B cell (primary cell): Measurements from ENCODE around the gene TSPAN5. TPM values are rescaled to one million over a fixed set of nuclear protein-coding genes. Genes with fewer than 3 reads are reported as not detected.

Source experiments
- ATAC-seq: fragments of 200-7000 bp; cut with Tn5 transposase; one replicate; pipeline ENCODE4 v1.10.0; 2021; ENCODE audit warnings: low read depth, mild to moderate bottlenecking, moderate number of reproducible peaks, moderate library complexity
- CTCF ChIA-PET: fragments of 350-600 bp; sonication (Branson Sonifier 250); formaldehyde crosslinking; loops from one replicate; lab custom pipeline; 2021; ENCODE audit warnings: antibody characterized with exemption, inconsistent platforms; lab: Charles Lee
- POLR2A ChIA-PET: fragments of 350-600 bp; sonication (Branson Sonifier 250); formaldehyde crosslinking; loops from one replicate; lab custom pipeline; 2021; ENCODE audit warnings: antibody characterized with exemption; lab: Charles Lee
- DNase-seq: peaks from one replicate; pipeline ENCODE4 v3.0.0; 2013
- H2AFZ ChIP-seq: 2 replicates; pipeline ENCODE4 v1.6.1; 2012; ENCODE audit warnings: mild to moderate bottlenecking, low read depth, low read length; ENCODE audit not compliant: insufficient read depth, poor library complexity, severe bottlenecking
- H3K27ac ChIP-seq, 2 donors: 1 replicate in 1 of 2; 2 replicates in 1 of 2; pipeline ENCODE4 v1.5.1; 2012 to 2013; ENCODE audit warnings: low read length in 2 of 2, mild to moderate bottlenecking in 2 of 2, moderate library complexity in 1 of 2
- H3K27me3 ChIP-seq, 4 experiments: fragments of 200-600 bp in 1 of 4; sonication (generic) in 1 of 4; replicated peaks in 1 of 4; 1 replicate in 2 of 4; 2 replicates in 2 of 4; pipeline versions ENCODE4 v1.6.1 to v1.7.0; 2013 to 2016; ENCODE audit warnings: low read length in 3 of 4, mild to moderate bottlenecking in 2 of 4, mixed read lengths in 1 of 4, moderate library complexity in 1 of 4; ENCODE audit not compliant: insufficient read depth in 4 of 4, control insufficient read depth in 3 of 4; ENCODE audit errors: control extremely low read depth in 1 of 4
- H3K36me3 ChIP-seq, 2 experiments: replicated peaks in 1 of 2; 1 replicate in 1 of 2; 2 replicates in 1 of 2; pipeline versions ENCODE4 v1.6.1 to v1.7.1; 2013; ENCODE audit warnings: low read length in 1 of 2; ENCODE audit not compliant: insufficient read depth in 2 of 2, control insufficient read depth in 1 of 2; ENCODE audit errors: control extremely low read depth in 1 of 2, extremely low read depth in 1 of 2
- H3K4me1 ChIP-seq, 2 donors: fragments of 200-600 bp in 1 of 2; sonication (generic) in 1 of 2; 1 replicate in 1 of 2; 2 replicates in 1 of 2; pipeline versions ENCODE4 v1.5.1 to v1.6.1; 2013 to 2017; ENCODE audit warnings: low read length in 2 of 2; ENCODE audit not compliant: control insufficient read depth in 2 of 2, insufficient read depth in 2 of 2
- H3K4me2 ChIP-seq: replicated peaks from 2 replicates; pipeline ENCODE3; 2012; ENCODE audit warnings: mild to moderate bottlenecking, low read depth, low read length; ENCODE audit not compliant: poor library complexity, severe bottlenecking
- H3K4me3 ChIP-seq, 5 experiments: fragments of 200-600 bp in 1 of 5; sonication (generic) in 1 of 5; 1 replicate in 3 of 5; 2 replicates in 2 of 5; pipeline versions ENCODE4 v1.5.1 to v1.7.0; 2011 to 2016; ENCODE audit warnings: low read length in 4 of 5, mild to moderate bottlenecking in 4 of 5, low read depth in 2 of 5, control low read depth in 1 of 5, moderate library complexity in 1 of 5; ENCODE audit not compliant: insufficient read depth in 1 of 5; ENCODE audit errors: control extremely low read depth in 1 of 5, extremely low read depth in 1 of 5
- H3K79me2 ChIP-seq: fragments of 200-600 bp; sonication (generic); one replicate; pipeline ENCODE4 v1.6.0; 2016; ENCODE audit warnings: low read length; ENCODE audit not compliant: control insufficient read depth, insufficient read depth
- H3K9ac ChIP-seq: fragments of 200-600 bp; sonication (generic); 2 replicates; pipeline ENCODE4 v1.6.1; 2017; ENCODE audit warnings: mild to moderate bottlenecking, low read length, moderate library complexity
- H3K9me3 ChIP-seq, 3 donors: one replicate each; pipeline versions ENCODE4 v1.6.1 to v1.7.1; 2013; ENCODE audit warnings: low read length in 2 of 3; ENCODE audit not compliant: control insufficient read depth in 2 of 3, insufficient read depth in 1 of 3; ENCODE audit errors: control extremely low read depth in 1 of 3
- H4K20me1 ChIP-seq: 2 replicates; pipeline ENCODE4 v1.6.0; 2012; ENCODE audit warnings: mild to moderate bottlenecking, low read length; ENCODE audit not compliant: insufficient read depth, control insufficient read depth, poor library complexity, severe bottlenecking
- H3K27ac Mint-ChIP-seq: one replicate; pipeline ENCODE4 v1.8.0; 2021; ENCODE audit warnings: mixed read lengths
- H3K27me3 Mint-ChIP-seq: one replicate; pipeline ENCODE4 v1.8.0; 2021; ENCODE audit warnings: mixed read lengths
- H3K4me1 Mint-ChIP-seq: one replicate; pipeline ENCODE4 v1.8.0; 2021; ENCODE audit warnings: mixed read lengths
- H3K4me3 Mint-ChIP-seq: one replicate; pipeline ENCODE4 v1.8.0; 2021; ENCODE audit warnings: mixed read lengths
- H3K9me3 Mint-ChIP-seq: one replicate; pipeline ENCODE4 v1.8.0; 2022; ENCODE audit warnings: mixed read lengths; ENCODE audit not compliant: insufficient read depth
- EZH2 ChIP-seq: IDR thresholded peaks from 2 replicates; pipeline ENCODE4 v1.6.1; 2012; ENCODE audit warnings: borderline replicate concordance, low read depth, mild to moderate bottlenecking, moderate library complexity, low read length; ENCODE audit not compliant: insufficient read depth, poor library complexity, severe bottlenecking
- WGBS: methylation state at CpG from one replicate; pipeline ENCODE4 v1.1.5; 2013; ENCODE audit warnings: missing lambda C conversion rate; ENCODE audit not compliant: insufficient coverage; 5-methylcytosine and 5-hydroxymethylcytosine counted together
- intact Hi-C: fragments of 100-400 bp; cut with micrococcal nuclease; formaldehyde crosslinking; loops from one replicate; pipeline ENCODE4 v1.10.0; 2022
- polyA plus RNA-seq: library from polyadenylated mRNA; depleted of rRNA; stranded (reverse); fragments of >200 nt; gene quantifications from 2 replicates; pipeline ENCODE4 v1.2.3, GENCODE V29; 2012
- total RNA-seq, 2 donors: library from RNA; stranded (reverse); fragments of 120-200 nt in 1 of 2; gene quantifications; 1 replicate in 1 of 2; 2 replicates in 1 of 2; pipeline versions ENCODE4 v1.2.3 to v1.2.4, GENCODE V29; 2013 to 2022
- TF ChIP-seq, protein P1 (sequence below): fragments of 200-600 bp; IDR thresholded peaks from one replicate; pipeline ENCODE4 v1.8.0; 2022; ENCODE audit warnings: antibody characterized with exemption, mild to moderate bottlenecking

Gene TSPAN5
- total and polyA plus RNA-seq, 2 donors (not counting 1 experiment from before 2014, with no cell fraction given) = 2.6 to 5.3 TPM

DNA sequence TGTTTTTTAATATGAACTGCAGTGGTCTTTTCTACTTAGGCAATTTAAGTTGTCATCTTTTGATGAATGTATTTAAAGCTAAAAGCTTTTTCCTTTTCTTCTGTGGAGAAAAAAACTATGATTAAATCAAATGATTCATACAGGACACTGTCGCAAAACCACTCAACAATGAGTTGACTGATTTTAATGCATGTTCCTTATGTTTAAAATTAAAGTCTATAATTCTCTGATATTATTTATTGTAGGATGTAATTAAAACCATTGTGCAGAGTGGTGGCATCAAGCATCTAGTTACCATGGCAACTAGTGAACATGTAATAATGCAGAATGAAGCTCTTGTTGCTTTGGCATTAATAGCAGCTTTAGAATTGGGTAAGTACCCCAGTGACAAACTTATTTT, 224.7 kb downstream of the TSPAN5 start:
- DNase-seq = no peak
- no peak overlapping the region for H3K27ac Mint-ChIP-seq

GRCh38 chr4:98430708-98431403, 227.6 kb downstream of the TSPAN5 start:
- Mint-ChIP-seq H3K27ac (no peak overlapping the region), H3K4me1 (peaks cover 6% of the 10 kb centered on the region), H3K27me3 (no peaks in the 10 kb centered on the region), H3K4me3 (no peak overlapping the region), H3K9me3 (peaks cover 5% of the 10 kb centered on the region)
- DNase-seq = no peak
- no peak for ATAC-seq
- no peaks in the 10 kb centered on the region for H3K27me3 ChIP-seq
- POLR2A ChIA-PET = no interaction called here
- H3K4me3 ChIP-seq = no peak overlapping the region
- peaks cover 11 to 12% of the 10 kb centered on the region in 2 experiments for H3K36me3 ChIP-seq
- CTCF ChIA-PET = no interaction called here
- H3K9me3 ChIP-seq = no peaks in the 10 kb centered on the region
- no peaks in the 10 kb centered on the region for H3K79me2 ChIP-seq
- H3K27ac ChIP-seq = no peak overlapping the region
- 100% methylated on average over 1 of the region's 4 CpGs for WGBS
- peaks cover 0 to 3% of the 10 kb centered on the region in 2 donors for H3K4me1 ChIP-seq
- TF ChIP-seq EZH2 = no peak
- TF ChIP-seq, protein P1, sequence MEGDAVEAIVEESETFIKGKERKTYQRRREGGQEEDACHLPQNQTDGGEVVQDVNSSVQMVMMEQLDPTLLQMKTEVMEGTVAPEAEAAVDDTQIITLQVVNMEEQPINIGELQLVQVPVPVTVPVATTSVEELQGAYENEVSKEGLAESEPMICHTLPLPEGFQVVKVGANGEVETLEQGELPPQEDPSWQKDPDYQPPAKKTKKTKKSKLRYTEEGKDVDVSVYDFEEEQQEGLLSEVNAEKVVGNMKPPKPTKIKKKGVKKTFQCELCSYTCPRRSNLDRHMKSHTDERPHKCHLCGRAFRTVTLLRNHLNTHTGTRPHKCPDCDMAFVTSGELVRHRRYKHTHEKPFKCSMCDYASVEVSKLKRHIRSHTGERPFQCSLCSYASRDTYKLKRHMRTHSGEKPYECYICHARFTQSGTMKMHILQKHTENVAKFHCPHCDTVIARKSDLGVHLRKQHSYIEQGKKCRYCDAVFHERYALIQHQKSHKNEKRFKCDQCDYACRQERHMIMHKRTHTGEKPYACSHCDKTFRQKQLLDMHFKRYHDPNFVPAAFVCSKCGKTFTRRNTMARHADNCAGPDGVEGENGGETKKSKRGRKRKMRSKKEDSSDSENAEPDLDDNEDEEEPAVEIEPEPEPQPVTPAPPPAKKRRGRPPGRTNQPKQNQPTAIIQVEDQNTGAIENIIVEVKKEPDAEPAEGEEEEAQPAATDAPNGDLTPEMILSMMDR = no peak
- H4K20me1 ChIP-seq = no peaks in the 10 kb centered on the region
- no peak overlapping the region for H2AFZ ChIP-seq
- no peak overlapping the region for H3K4me2 ChIP-seq
- intact Hi-C loops = no loop called here
- H3K9ac ChIP-seq = no peak overlapping the region

More for the DNA sequence above, 224.7 kb downstream of the TSPAN5 start:
- intact Hi-C loops = no loop called here
- CTCF ChIA-PET = no interaction called here
- H3K4me1 ChIP-seq = no peaks in the 10 kb centered on the region
- H3K9me3 ChIP-seq = no peaks in the 10 kb centered on the region
- H3K9ac ChIP-seq = no peak overlapping the region
- no peaks in the 10 kb centered on the region for H4K20me1 ChIP-seq
- ATAC-seq = no peak
- no peak overlapping the region for H3K4me3 ChIP-seq
- Mint-ChIP-seq H3K27me3 (no peaks in the 10 kb centered on the region), H3K9me3 (no peaks in the 10 kb centered on the region), H3K4me1 (no peaks in the 10 kb centered on the region), H3K4me3 (no peak overlapping the region)
- POLR2A ChIA-PET = no interaction called here
- H3K79me2 ChIP-seq = no peaks in the 10 kb centered on the region
- TF ChIP-seq, protein P1 = no peak
- TF ChIP-seq EZH2 = no peak
- H3K27ac ChIP-seq = no peak overlapping the region
- WGBS = no CpG with 5 or more reads among the region's 1 CpG
- H3K4me2 ChIP-seq = no peak overlapping the region
- H3K36me3 ChIP-seq = peaks cover 11 to 14% of the 10 kb centered on the region in 2 experiments
- H2AFZ ChIP-seq = no peak overlapping the region
- H3K27me3 ChIP-seq = no peaks in the 10 kb centered on the region
